Measurements from ENCODE around the gene AGTR2.

The AGTR2 gene

DNA sequence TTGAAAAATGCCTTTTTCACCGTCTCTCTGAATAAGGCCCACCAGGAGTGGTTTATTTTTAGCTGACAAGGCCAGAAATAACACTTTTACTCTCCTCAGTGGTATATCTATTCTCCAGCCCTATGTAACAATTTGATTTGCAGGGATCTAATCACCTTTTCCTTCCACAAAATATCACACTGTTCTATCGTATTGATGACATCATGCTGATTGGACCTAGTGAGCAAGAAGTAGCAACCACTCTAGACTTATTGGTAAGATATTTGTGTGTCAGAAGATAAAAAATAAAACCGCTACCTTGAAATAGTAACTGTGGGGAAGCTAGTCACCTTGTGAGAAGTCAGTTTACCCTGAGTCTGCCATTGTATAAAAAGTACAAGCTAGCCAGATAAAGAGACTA, 27.7 kb downstream of the AGTR2 start:
- Histone ChIP-seq H3K14ac (ENCODE audit: low read length in 2 of 2) (no peak overlapping the region), H3K4ac (ENCODE audit: low read depth in 1 of 2, low read length in 2 of 2) (no peak overlapping the region), H2BK12ac (ENCODE audit: low read length in 2 of 2) (no peak overlapping the region), H2AFZ (ENCODE audit: low read depth, low read length) (no peak overlapping the region), H3K27ac (ENCODE audit: low read length, poor library complexity, severe bottlenecking) (no peak overlapping the region), H3K4me1 (ENCODE audit: control insufficient read depth, insufficient read depth, low read depth, low read length) (no peaks in the 10 kb centered on the region), H3K4me2 (ENCODE audit: low read length, poor library complexity, severe bottlenecking) (no peak overlapping the region), H2BK15ac (ENCODE audit: low read depth, poor library complexity, severe bottlenecking) (no peak overlapping the region), H3K27me3 (ENCODE audit: control insufficient read depth in 1 of 2, insufficient read depth in 1 of 2, low read length in 2 of 2) (peaks cover 0 to 6% of the 10 kb centered on the region in 2 experiments), H3K79me1 (replicated peaks; ENCODE audit: low read length, poor library complexity, severe bottlenecking) (no peaks in the 10 kb centered on the region), H2BK5ac (ENCODE audit: low read depth, low read length, poor library complexity, severe bottlenecking) (no peak overlapping the region), H3K4me3 (ENCODE audit: insufficient read depth in 1 of 2, low read depth in 1 of 2, low read length in 2 of 2) (no peak overlapping the region), H2AK5ac (ENCODE audit: low read length, severe bottlenecking) (no peak overlapping the region), H3K36me3 (ENCODE audit: control insufficient read depth in 1 of 2, insufficient read depth in 2 of 2, low read depth in 1 of 2, low read length in 2 of 2) (no peaks in the 10 kb centered on the region), H3K18ac (ENCODE audit: low read depth in 1 of 2, low read length in 2 of 2) (no peak overlapping the region), H4K8ac (ENCODE audit: low read length) (no peak overlapping the region), H3K9ac (ENCODE audit: low read length) (no peak overlapping the region), H2BK120ac (ENCODE audit: low read depth, low read length) (no peak overlapping the region), H3K9me3 (ENCODE audit: control insufficient read depth, low read length) (no peaks in the 10 kb centered on the region), H3K23ac (ENCODE audit: low read length in 2 of 2) (no peak overlapping the region), H4K91ac (ENCODE audit: low read length) (no peak overlapping the region)
- WGBS, result 83% methylated on average over 3 of the region's 3 CpGs
- no peak for DNase-seq

DNA sequence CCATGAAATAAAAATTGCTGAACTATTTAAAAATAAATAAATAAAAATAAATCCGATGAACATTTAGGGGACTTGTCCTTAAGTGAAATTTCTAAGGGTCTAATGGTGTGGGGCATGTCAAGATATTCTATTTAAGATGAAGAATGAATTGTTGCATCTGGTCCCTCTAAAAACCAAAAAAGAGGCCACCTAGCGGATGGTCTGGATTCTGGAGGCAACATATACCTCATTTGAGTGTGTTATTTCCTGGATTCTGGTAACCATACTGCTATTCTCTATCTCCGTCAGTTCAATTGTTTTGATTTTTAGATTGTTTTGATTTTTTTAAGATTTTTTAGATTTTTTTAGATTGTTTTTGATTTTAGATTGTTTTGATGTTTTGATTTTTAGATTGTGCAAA, 28.3 kb downstream of the AGTR2 start:
- Histone ChIP-seq H2BK120ac (ENCODE audit: low read depth, low read length) (no peak overlapping the region), H3K36me3 (ENCODE audit: control insufficient read depth in 1 of 2, insufficient read depth in 2 of 2, low read depth in 1 of 2, low read length in 2 of 2) (no peaks in the 10 kb centered on the region), H3K9me3 (ENCODE audit: control insufficient read depth, low read length) (no peaks in the 10 kb centered on the region), H2BK12ac (ENCODE audit: low read length in 2 of 2) (no peak overlapping the region), H3K9ac (ENCODE audit: low read length) (no peak overlapping the region), H2BK15ac (ENCODE audit: low read depth, poor library complexity, severe bottlenecking) (no peak overlapping the region), H2AFZ (ENCODE audit: low read depth, low read length) (no peak overlapping the region), H3K27ac (ENCODE audit: low read length, poor library complexity, severe bottlenecking) (no peak overlapping the region), H2AK5ac (ENCODE audit: low read length, severe bottlenecking) (no peak overlapping the region), H3K4me3 (ENCODE audit: insufficient read depth in 1 of 2, low read depth in 1 of 2, low read length in 2 of 2) (no peak overlapping the region), H3K27me3 (ENCODE audit: control insufficient read depth in 1 of 2, insufficient read depth in 1 of 2, low read length in 2 of 2) (peaks cover 0 to 6% of the 10 kb centered on the region in 2 experiments), H3K79me1 (replicated peaks; ENCODE audit: low read length, poor library complexity, severe bottlenecking) (no peaks in the 10 kb centered on the region), H4K8ac (ENCODE audit: low read length) (no peak overlapping the region), H3K4me1 (ENCODE audit: control insufficient read depth, insufficient read depth, low read depth, low read length) (no peaks in the 10 kb centered on the region), H3K14ac (ENCODE audit: low read length in 2 of 2) (no peak overlapping the region), H3K4ac (ENCODE audit: low read depth in 1 of 2, low read length in 2 of 2) (no peak overlapping the region), H4K91ac (ENCODE audit: low read length) (no peak overlapping the region), H3K23ac (ENCODE audit: low read length in 2 of 2) (no peak overlapping the region), H3K4me2 (ENCODE audit: low read length, poor library complexity, severe bottlenecking) (no peak overlapping the region), H3K18ac (ENCODE audit: low read depth in 1 of 2, low read length in 2 of 2) (no peak overlapping the region), H2BK5ac (ENCODE audit: low read depth, low read length, poor library complexity, severe bottlenecking) (no peak overlapping the region)
- 31% methylated on average over 2 of the region's 3 CpGs for WGBS
- no peak for DNase-seq

GRCh38 chrX:116204932-116205331, 34.4 kb downstream of the AGTR2 start:
- peak; percentile 9 for DNase-seq
- 0% methylated on average over 1 of the region's 3 CpGs for WGBS
- Histone ChIP-seq H3K27ac (ENCODE audit: low read length, poor library complexity, severe bottlenecking) (no peak overlapping the region), H4K8ac (ENCODE audit: low read length) (no peak overlapping the region), H3K9me3 (ENCODE audit: control insufficient read depth, low read length) (no peaks in the 10 kb centered on the region), H3K79me1 (replicated peaks; ENCODE audit: low read length, poor library complexity, severe bottlenecking) (no peaks in the 10 kb centered on the region), H3K4me3 (ENCODE audit: insufficient read depth in 1 of 2, low read depth in 1 of 2, low read length in 2 of 2) (no peak overlapping the region), H3K4ac (ENCODE audit: low read depth in 1 of 2, low read length in 2 of 2) (no peak overlapping the region), H3K27me3 (ENCODE audit: control insufficient read depth in 1 of 2, insufficient read depth in 1 of 2, low read length in 2 of 2) (peaks cover 0 to 13% of the 10 kb centered on the region in 2 experiments), H2AFZ (ENCODE audit: low read depth, low read length) (no peak overlapping the region), H3K4me1 (ENCODE audit: control insufficient read depth, insufficient read depth, low read depth, low read length) (no peaks in the 10 kb centered on the region), H3K14ac (ENCODE audit: low read length in 2 of 2) (no peak overlapping the region), H2AK5ac (ENCODE audit: low read length, severe bottlenecking) (no peak overlapping the region), H3K23ac (ENCODE audit: low read length in 2 of 2) (no peak overlapping the region), H3K36me3 (ENCODE audit: control insufficient read depth in 1 of 2, insufficient read depth in 2 of 2, low read depth in 1 of 2, low read length in 2 of 2) (no peaks in the 10 kb centered on the region), H4K91ac (ENCODE audit: low read length) (no peak overlapping the region), H2BK5ac (ENCODE audit: low read depth, low read length, poor library complexity, severe bottlenecking) (no peak overlapping the region), H3K9ac (ENCODE audit: low read length) (no peak overlapping the region), H3K18ac (ENCODE audit: low read depth in 1 of 2, low read length in 2 of 2) (no peak overlapping the region), H2BK120ac (ENCODE audit: low read depth, low read length) (no peak overlapping the region), H3K4me2 (ENCODE audit: low read length, poor library complexity, severe bottlenecking) (no peak overlapping the region), H2BK15ac (ENCODE audit: low read depth, poor library complexity, severe bottlenecking) (no peak overlapping the region), H2BK12ac (ENCODE audit: low read length in 2 of 2) (no peak overlapping the region)

DNA sequence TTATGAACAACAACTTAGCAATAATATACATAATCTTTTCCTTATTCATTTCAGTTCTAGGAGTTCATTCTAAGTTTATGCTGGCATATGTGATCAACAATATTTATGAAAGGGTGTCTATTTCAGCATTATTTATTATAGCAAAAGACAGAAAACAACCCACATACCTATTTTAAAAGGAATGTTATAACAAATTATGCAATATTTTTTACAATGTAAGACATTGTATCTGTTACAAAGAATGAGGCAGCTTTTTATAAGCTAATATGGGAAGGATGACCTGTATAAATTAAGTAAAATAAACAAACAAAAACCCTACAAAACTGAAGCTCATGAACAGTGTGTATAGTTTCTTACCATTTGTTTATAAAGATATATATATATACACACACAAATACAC, 42.7 kb downstream of the AGTR2 start:
- no peak overlapping the region for H2BK15ac ChIP-seq (ENCODE audit: low read depth, poor library complexity, severe bottlenecking)
- no peak overlapping the region for H4K91ac ChIP-seq (ENCODE audit: low read length)
- no peak overlapping the region for H2BK120ac ChIP-seq (ENCODE audit: low read depth, low read length)
- H2AK5ac ChIP-seq (ENCODE audit: low read length, severe bottlenecking), result no peak overlapping the region
- no peak overlapping the region for H3K9ac ChIP-seq (ENCODE audit: low read length)
- no peak overlapping the region for H2BK5ac ChIP-seq (ENCODE audit: low read depth, low read length, poor library complexity, severe bottlenecking)
- no peak overlapping the region for H2AFZ ChIP-seq (ENCODE audit: low read depth, low read length)
- H3K4me1 ChIP-seq (ENCODE audit: control insufficient read depth, insufficient read depth, low read depth, low read length), result no peaks in the 10 kb centered on the region
- no peak overlapping the region for H3K23ac ChIP-seq (ENCODE audit: low read length in 2 of 2)
- H3K79me1 ChIP-seq (replicated peaks; ENCODE audit: low read length, poor library complexity, severe bottlenecking), result no peaks in the 10 kb centered on the region
- no peak overlapping the region for H3K18ac ChIP-seq (ENCODE audit: low read depth in 1 of 2, low read length in 2 of 2)
- H3K14ac ChIP-seq (ENCODE audit: low read length in 2 of 2), result no peak overlapping the region
- H3K4me3 ChIP-seq (ENCODE audit: insufficient read depth in 1 of 2, low read depth in 1 of 2, low read length in 2 of 2), result no peak overlapping the region
- H3K9me3 ChIP-seq (ENCODE audit: control insufficient read depth, low read length), result no peaks in the 10 kb centered on the region
- no peak for DNase-seq
- no peaks in the 10 kb centered on the region for H3K27me3 ChIP-seq (ENCODE audit: control insufficient read depth in 1 of 2, insufficient read depth in 1 of 2, low read length in 2 of 2)
- H4K8ac ChIP-seq (ENCODE audit: low read length), result no peak overlapping the region
- H2BK12ac ChIP-seq (ENCODE audit: low read length in 2 of 2), result no peak overlapping the region
- no peak overlapping the region for H3K27ac ChIP-seq (ENCODE audit: low read length, poor library complexity, severe bottlenecking)
- no peaks in the 10 kb centered on the region for H3K36me3 ChIP-seq (ENCODE audit: control insufficient read depth in 1 of 2, insufficient read depth in 2 of 2, low read depth in 1 of 2, low read length in 2 of 2)
- no peak overlapping the region for H3K4ac ChIP-seq (ENCODE audit: low read depth in 1 of 2, low read length in 2 of 2)
- H3K4me2 ChIP-seq (ENCODE audit: low read length, poor library complexity, severe bottlenecking), result no peak overlapping the region

Data from mesenchymal stem cell (in vitro differentiated cells and primary cell).